CD4-positive, alpha-beta T cell (primary cell): ENCODE measurements around the gene ZNF532. TPM values are rescaled to one million over a fixed set of nuclear protein-coding genes. Genes with fewer than 3 reads are reported as not detected.

Experiments
- ATAC-seq: fragments of 200-7000 bp; cut with Tn5 transposase; one replicate; pipeline ENCODE4 v1.10.0; 2022; ENCODE audit warnings: mild to moderate bottlenecking; ENCODE audit not compliant: poor library complexity
- CTCF ChIA-PET: fragments of 350-600 bp; sonication (Branson Sonifier 250); formaldehyde crosslinking; loops from one replicate; lab custom pipeline; 2021; ENCODE audit warnings: antibody characterized with exemption, inconsistent platforms; lab: Charles Lee
- POLR2A ChIA-PET: fragments of 350-600 bp; sonication (Branson Sonifier 250); formaldehyde crosslinking; loops from one replicate; lab custom pipeline; 2021; ENCODE audit warnings: antibody characterized with exemption, inconsistent platforms; lab: Charles Lee
- DNase-seq, 14 experiments: peaks; one replicate each; pipeline ENCODE4 v3.0.0-alpha.2; 2013 to 2020; ENCODE audit warnings: mixed read lengths in 2 of 14
- H3K27ac ChIP-seq, 2 donors: one replicate each; pipeline versions ENCODE4 v1.5.1 to v1.7.0; 2013; ENCODE audit warnings: low read length in 2 of 2, low read depth in 1 of 2, mild to moderate bottlenecking in 1 of 2
- H3K27me3 ChIP-seq, 2 experiments: 1 replicate in 1 of 2; 2 replicates in 1 of 2; pipeline versions ENCODE4 v1.6.1 to v1.7.0; 2013; ENCODE audit warnings: low read length in 2 of 2, control low read depth in 1 of 2, mild to moderate bottlenecking in 1 of 2, moderate library complexity in 1 of 2; ENCODE audit not compliant: insufficient read depth in 2 of 2, control insufficient read depth in 1 of 2
- H3K36me3 ChIP-seq: one replicate; pipeline ENCODE4 v1.6.1; 2013; ENCODE audit warnings: low read length, control low read depth; ENCODE audit not compliant: insufficient read depth
- H3K4me1 ChIP-seq: one replicate; pipeline ENCODE4 v1.6.1; 2013; ENCODE audit warnings: low read length, control low read depth; ENCODE audit not compliant: insufficient read depth
- H3K4me3 ChIP-seq: one replicate; pipeline ENCODE4 v1.5.1; 2013; ENCODE audit warnings: mild to moderate bottlenecking, low read length, moderate library complexity
- H3K9me3 ChIP-seq, 2 experiments: 1 replicate in 1 of 2; 2 replicates in 1 of 2; pipeline versions ENCODE4 v1.6.1 to v1.7.0; 2013; ENCODE audit warnings: low read length in 2 of 2, mild to moderate bottlenecking in 2 of 2, control low read depth in 1 of 2, moderate library complexity in 1 of 2; ENCODE audit not compliant: control insufficient read depth in 1 of 2, insufficient read depth in 1 of 2
- H3K27ac Mint-ChIP-seq: one replicate; pipeline ENCODE4 v1.8.0; 2020; ENCODE audit warnings: mixed read lengths
- H3K27me3 Mint-ChIP-seq: one replicate; pipeline ENCODE4 v1.8.0; 2021; ENCODE audit warnings: mixed read lengths
- H3K36me3 Mint-ChIP-seq: one replicate; pipeline ENCODE4 v1.8.0; 2021; ENCODE audit warnings: low read depth, mixed read lengths
- H3K4me1 Mint-ChIP-seq: one replicate; pipeline ENCODE4 v1.8.0; 2021; ENCODE audit warnings: low read depth, mixed read lengths
- H3K4me3 Mint-ChIP-seq: one replicate; pipeline ENCODE4 v1.8.0; 2020; ENCODE audit warnings: mild to moderate bottlenecking, mixed read lengths
- H3K9me3 Mint-ChIP-seq: one replicate; pipeline ENCODE4 v1.8.0; 2020; ENCODE audit warnings: mixed read lengths
- CTCF ChIP-seq: fragments of 200-600 bp; IDR thresholded peaks from one replicate; pipeline ENCODE4 v1.8.0; 2022; ENCODE audit warnings: antibody characterized with exemption, mild to moderate bottlenecking
- intact Hi-C, 2 experiments: fragments of 100-400 bp; cut with DNase I in 1 of 2; cut with micrococcal nuclease in 1 of 2; formaldehyde crosslinking; loops; one replicate each; pipeline versions ENCODE4 v1.15.1 to v1.9.0; 2023 to 2025; cut with DNase I, micrococcal nuclease
- total RNA-seq, 174 experiments: library from RNA in 2 of 174; stranded (reverse) in 2 of 174; gene quantifications; one replicate each; pipeline ENCODE4 v1.2.3 and lab custom pipeline; 2021 to 2026

ZNF532 gene
- total RNA-seq, 2 experiments from 2014 or later = 9.8 to 9.9 TPM

- H3K9me3 ChIP-seq = peaks cover 0 to 3% of the 10 kb centered on the region in 2 experiments
- Mint-ChIP-seq H3K4me3 (no peak overlapping the region), H3K9me3 (no peaks in the 10 kb centered on the region), H3K27ac (no peak overlapping the region), H3K27me3 (peaks cover 75% of the 10 kb centered on the region), H3K4me1 (no peaks in the 10 kb centered on the region), H3K36me3 (peaks cover 11% of the 10 kb centered on the region)
- H3K4me3 ChIP-seq = no peak overlapping the region
- ATAC-seq (no peak), DNase-seq (no peak)
- ChIA-PET POLR2A (no interaction called here), CTCF (no interaction called here)
- no peak for TF ChIP-seq CTCF
- no peaks in the 10 kb centered on the region for H3K36me3 ChIP-seq
- H3K4me1 ChIP-seq = no peaks in the 10 kb centered on the region
- no peak overlapping the region for H3K27ac ChIP-seq
- intact Hi-C loops = no loop called here
- H3K27me3 ChIP-seq = peaks cover 17 to 32% of the 10 kb centered on the region in 2 experiments
These were observed 5.5 kb downstream of the ZNF532 start for GRCh38 chr18:58870130-58870529.

- no peak for DNase-seq
- Mint-ChIP-seq H3K27ac (no peak overlapping the region), H3K4me1 (no peaks in the 10 kb centered on the region), H3K4me3 (no peak overlapping the region), H3K27me3 (peaks cover 70% of the 10 kb centered on the region), H3K9me3 (no peaks in the 10 kb centered on the region), H3K36me3 (peaks cover 11% of the 10 kb centered on the region)
- POLR2A ChIA-PET = no interaction called here
- no peak for ATAC-seq
- CTCF ChIA-PET = no interaction called here
- Histone ChIP-seq H3K4me3 (no peak overlapping the region), H3K36me3 (no peaks in the 10 kb centered on the region), H3K4me1 (no peaks in the 10 kb centered on the region), H3K27me3 (peaks cover 17 to 31% of the 10 kb centered on the region in 2 experiments), H3K27ac (no peak overlapping the region), H3K9me3 (peaks cover 0 to 3% of the 10 kb centered on the region in 2 experiments)
- TF ChIP-seq CTCF = no peak
- intact Hi-C loops = no loop called here
These were observed 5.9 kb downstream of the ZNF532 start for GRCh38 chr18:58870621-58871020.

GRCh38 chr18:58871514-58872420 is 7.1 kb downstream of the ZNF532 start:
- Histone ChIP-seq H3K36me3 (no peaks in the 10 kb centered on the region), H3K4me1 (no peaks in the 10 kb centered on the region), H3K4me3 (no peak overlapping the region), H3K9me3 (peaks cover 0 to 3% of the 10 kb centered on the region in 2 experiments), H3K27ac (no peak overlapping the region), H3K27me3 (peaks cover 13 to 21% of the 10 kb centered on the region in 2 experiments)
- Mint-ChIP-seq H3K27me3 (peaks cover 59% of the 10 kb centered on the region), H3K4me3 (no peak overlapping the region), H3K9me3 (no peaks in the 10 kb centered on the region), H3K4me1 (no peaks in the 10 kb centered on the region), H3K27ac (no peak overlapping the region), H3K36me3 (peaks cover 11% of the 10 kb centered on the region)
- POLR2A ChIA-PET = no interaction called here
- DNase-seq = no peak
- TF ChIP-seq CTCF = no peak
- ATAC-seq = no peak
- intact Hi-C loops = no loop called here
- CTCF ChIA-PET = no interaction called here
